Upper lobe of left lung (tissue), 4 donors: ENCODE results near the gene TBC1D1.

Source experiments
- POLR2AphosphoS5 ChIP-seq, 2 donors: sonication (generic); formaldehyde crosslinking; IDR thresholded peaks; one replicate each; pipeline ENCODE4 v1.5.1; 2017; ENCODE audit warnings: antibody characterized with exemption in 2 of 2
- TF ChIP-seq, protein P1 (sequence below), 6 experiments: fragments of 450-650 bp in 4 of 6; fragments of 200-600 bp in 2 of 6; sonication (generic) in 2 of 6; IDR thresholded peaks; one replicate each; pipeline ENCODE4 v1.5.1; 2016 to 2019; ENCODE audit warnings: antibody characterized with exemption in 6 of 6

DNA sequence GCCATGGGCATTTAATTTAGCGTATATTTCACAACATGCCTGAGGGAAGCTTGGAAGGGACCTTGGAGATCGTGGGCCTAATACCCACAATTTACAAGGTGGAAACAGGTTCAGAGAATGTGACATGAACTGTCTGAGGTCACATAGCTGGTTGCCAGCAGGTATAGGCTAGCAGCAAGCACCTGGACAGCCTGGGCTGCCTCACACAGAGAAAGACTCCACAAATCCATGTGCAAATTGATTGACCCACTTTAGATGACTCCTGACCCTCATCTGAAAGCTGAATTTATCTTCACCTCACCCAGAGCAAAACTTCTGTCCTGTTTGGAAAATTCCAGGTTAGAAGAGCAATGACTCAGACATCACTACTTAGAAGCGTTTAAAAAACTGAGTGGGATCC, 75.2 kb downstream of the TBC1D1 start:
- TF ChIP-seq, protein P1, sequence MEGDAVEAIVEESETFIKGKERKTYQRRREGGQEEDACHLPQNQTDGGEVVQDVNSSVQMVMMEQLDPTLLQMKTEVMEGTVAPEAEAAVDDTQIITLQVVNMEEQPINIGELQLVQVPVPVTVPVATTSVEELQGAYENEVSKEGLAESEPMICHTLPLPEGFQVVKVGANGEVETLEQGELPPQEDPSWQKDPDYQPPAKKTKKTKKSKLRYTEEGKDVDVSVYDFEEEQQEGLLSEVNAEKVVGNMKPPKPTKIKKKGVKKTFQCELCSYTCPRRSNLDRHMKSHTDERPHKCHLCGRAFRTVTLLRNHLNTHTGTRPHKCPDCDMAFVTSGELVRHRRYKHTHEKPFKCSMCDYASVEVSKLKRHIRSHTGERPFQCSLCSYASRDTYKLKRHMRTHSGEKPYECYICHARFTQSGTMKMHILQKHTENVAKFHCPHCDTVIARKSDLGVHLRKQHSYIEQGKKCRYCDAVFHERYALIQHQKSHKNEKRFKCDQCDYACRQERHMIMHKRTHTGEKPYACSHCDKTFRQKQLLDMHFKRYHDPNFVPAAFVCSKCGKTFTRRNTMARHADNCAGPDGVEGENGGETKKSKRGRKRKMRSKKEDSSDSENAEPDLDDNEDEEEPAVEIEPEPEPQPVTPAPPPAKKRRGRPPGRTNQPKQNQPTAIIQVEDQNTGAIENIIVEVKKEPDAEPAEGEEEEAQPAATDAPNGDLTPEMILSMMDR (IDR thresholded peaks at IDR 0.05) = no peak
- TF ChIP-seq POLR2AphosphoS5 (IDR thresholded peaks at IDR 0.05) = no peak
